CD4-positive, alpha-beta T cell (primary cell): ENCODE measurements around the gene HRNR. TPM values are rescaled to one million over a fixed set of nuclear protein-coding genes. Genes with fewer than 3 reads are reported as not detected.

Experiments used
- ATAC-seq: fragments of 200-7000 bp; cut with Tn5 transposase; one replicate; pipeline ENCODE4 v1.10.0; 2022; ENCODE audit warnings: mild to moderate bottlenecking; ENCODE audit not compliant: poor library complexity
- CTCF ChIA-PET: fragments of 350-600 bp; sonication (Branson Sonifier 250); formaldehyde crosslinking; loops from one replicate; lab custom pipeline; 2021; ENCODE audit warnings: antibody characterized with exemption, inconsistent platforms; lab: Charles Lee
- POLR2A ChIA-PET: fragments of 350-600 bp; sonication (Branson Sonifier 250); formaldehyde crosslinking; loops from one replicate; lab custom pipeline; 2021; ENCODE audit warnings: antibody characterized with exemption, inconsistent platforms; lab: Charles Lee
- DNase-seq, 14 experiments: peaks; one replicate each; pipeline ENCODE4 v3.0.0-alpha.2; 2013 to 2020; ENCODE audit warnings: mixed read lengths in 2 of 14
- H3K27ac ChIP-seq, 2 donors: one replicate each; pipeline versions ENCODE4 v1.5.1 to v1.7.0; 2013; ENCODE audit warnings: low read length in 2 of 2, low read depth in 1 of 2, mild to moderate bottlenecking in 1 of 2
- H3K27me3 ChIP-seq, 2 experiments: 1 replicate in 1 of 2; 2 replicates in 1 of 2; pipeline versions ENCODE4 v1.6.1 to v1.7.0; 2013; ENCODE audit warnings: low read length in 2 of 2, control low read depth in 1 of 2, mild to moderate bottlenecking in 1 of 2, moderate library complexity in 1 of 2; ENCODE audit not compliant: insufficient read depth in 2 of 2, control insufficient read depth in 1 of 2
- H3K36me3 ChIP-seq: one replicate; pipeline ENCODE4 v1.6.1; 2013; ENCODE audit warnings: low read length, control low read depth; ENCODE audit not compliant: insufficient read depth
- H3K4me1 ChIP-seq: one replicate; pipeline ENCODE4 v1.6.1; 2013; ENCODE audit warnings: low read length, control low read depth; ENCODE audit not compliant: insufficient read depth
- H3K4me3 ChIP-seq: one replicate; pipeline ENCODE4 v1.5.1; 2013; ENCODE audit warnings: mild to moderate bottlenecking, low read length, moderate library complexity
- H3K9me3 ChIP-seq, 2 experiments: 1 replicate in 1 of 2; 2 replicates in 1 of 2; pipeline versions ENCODE4 v1.6.1 to v1.7.0; 2013; ENCODE audit warnings: low read length in 2 of 2, mild to moderate bottlenecking in 2 of 2, control low read depth in 1 of 2, moderate library complexity in 1 of 2; ENCODE audit not compliant: control insufficient read depth in 1 of 2, insufficient read depth in 1 of 2
- H3K27ac Mint-ChIP-seq: one replicate; pipeline ENCODE4 v1.8.0; 2020; ENCODE audit warnings: mixed read lengths
- H3K27me3 Mint-ChIP-seq: one replicate; pipeline ENCODE4 v1.8.0; 2021; ENCODE audit warnings: mixed read lengths
- H3K36me3 Mint-ChIP-seq: one replicate; pipeline ENCODE4 v1.8.0; 2021; ENCODE audit warnings: low read depth, mixed read lengths
- H3K4me1 Mint-ChIP-seq: one replicate; pipeline ENCODE4 v1.8.0; 2021; ENCODE audit warnings: low read depth, mixed read lengths
- H3K4me3 Mint-ChIP-seq: one replicate; pipeline ENCODE4 v1.8.0; 2020; ENCODE audit warnings: mild to moderate bottlenecking, mixed read lengths
- H3K9me3 Mint-ChIP-seq: one replicate; pipeline ENCODE4 v1.8.0; 2020; ENCODE audit warnings: mixed read lengths
- CTCF ChIP-seq: fragments of 200-600 bp; IDR thresholded peaks from one replicate; pipeline ENCODE4 v1.8.0; 2022; ENCODE audit warnings: antibody characterized with exemption, mild to moderate bottlenecking
- intact Hi-C, 2 experiments: fragments of 100-400 bp; cut with DNase I in 1 of 2; cut with micrococcal nuclease in 1 of 2; formaldehyde crosslinking; loops; one replicate each; pipeline versions ENCODE4 v1.15.1 to v1.9.0; 2023 to 2025; cut with DNase I, micrococcal nuclease
- total RNA-seq, 174 experiments: library from RNA in 2 of 174; stranded (reverse) in 2 of 174; gene quantifications; one replicate each; pipeline ENCODE4 v1.2.3 and lab custom pipeline; 2021 to 2026

The HRNR gene
- total RNA-seq, 2 experiments from 2014 or later: not detected

GRCh38 chr1:152247316-152247715 lies 23.3 kb upstream of the HRNR start:
- peaks cover 27% of the 10 kb centered on the region for H3K27me3 Mint-ChIP-seq
- POLR2A ChIA-PET: no interaction called here
- Histone ChIP-seq H3K27me3 (peaks cover 3 to 4% of the 10 kb centered on the region in 2 experiments), H3K4me3 (no peak overlapping the region), H3K36me3 (no peaks in the 10 kb centered on the region), H3K27ac (no peak overlapping the region), H3K4me1 (no peaks in the 10 kb centered on the region), H3K9me3 (no peaks in the 10 kb centered on the region)
- H3K9me3 Mint-ChIP-seq: no peaks in the 10 kb centered on the region
- no peak overlapping the region for H3K27ac Mint-ChIP-seq
- ATAC-seq (no peak), DNase-seq (no peak)
- H3K4me1 Mint-ChIP-seq: no peaks in the 10 kb centered on the region
- no peak overlapping the region for H3K4me3 Mint-ChIP-seq
- intact Hi-C loops: no loop called here
- TF ChIP-seq CTCF: no peak
- H3K36me3 Mint-ChIP-seq: no peaks in the 10 kb centered on the region
- CTCF ChIA-PET: no interaction called here

GRCh38 chr1:152244576-152245273 lies 20.7 kb upstream of the HRNR start:
- no peak for TF ChIP-seq CTCF
- H3K4me3 ChIP-seq: no peak overlapping the region
- no peaks in the 10 kb centered on the region for H3K9me3 Mint-ChIP-seq
- intact Hi-C loops: no loop called here
- peaks cover 0 to 10% of the 10 kb centered on the region in 2 experiments for H3K27me3 ChIP-seq
- POLR2A ChIA-PET: no interaction called here
- no peaks in the 10 kb centered on the region for H3K4me1 Mint-ChIP-seq
- peaks cover 40% of the 10 kb centered on the region for H3K27me3 Mint-ChIP-seq
- H3K36me3 ChIP-seq: no peaks in the 10 kb centered on the region
- no peaks in the 10 kb centered on the region for H3K9me3 ChIP-seq
- H3K4me3 Mint-ChIP-seq: no peak overlapping the region
- CTCF ChIA-PET: no interaction called here
- H3K4me1 ChIP-seq: no peaks in the 10 kb centered on the region
- H3K36me3 Mint-ChIP-seq: no peaks in the 10 kb centered on the region
- no peak overlapping the region for H3K27ac Mint-ChIP-seq
- DNase-seq: no peak
- no peak overlapping the region for H3K27ac ChIP-seq
- no peak for ATAC-seq

- peaks cover 0 to 7% of the 10 kb centered on the region in 2 experiments for H3K27me3 ChIP-seq
- ChIA-PET POLR2A (no interaction called here), CTCF (no interaction called here)
- Mint-ChIP-seq H3K27ac (no peak overlapping the region), H3K36me3 (no peaks in the 10 kb centered on the region), H3K9me3 (no peaks in the 10 kb centered on the region), H3K27me3 (peaks cover 49% of the 10 kb centered on the region), H3K4me1 (no peaks in the 10 kb centered on the region), H3K4me3 (no peak overlapping the region)
- no peaks in the 10 kb centered on the region for H3K36me3 ChIP-seq
- intact Hi-C loops: no loop called here
- ATAC-seq (no peak), DNase-seq (no peak)
- H3K27ac ChIP-seq: no peak overlapping the region
- H3K4me3 ChIP-seq: no peak overlapping the region
- H3K4me1 ChIP-seq: no peaks in the 10 kb centered on the region
- no peak for TF ChIP-seq CTCF
- H3K9me3 ChIP-seq: no peaks in the 10 kb centered on the region
Measured at GRCh38 chr1:152237093-152237492, 13.1 kb upstream of the HRNR start.
